GM12865 (cell line): Measurements from ENCODE around the gene SGTB.

Experiments used
- DNase-seq: peaks from one replicate; pipeline ENCODE4 v3.0.0; 2010; ENCODE audit warnings: low read depth
- H3K4me3 ChIP-seq: 2 replicates; pipeline ENCODE4 v1.5.1; 2011; ENCODE audit warnings: mild to moderate bottlenecking, low read depth, low read length, control low read depth
- CTCF ChIP-seq: IDR thresholded peaks from 2 replicates; pipeline ENCODE4 v1.5.1; 2011; ENCODE audit warnings: low read length, control low read depth, low read depth, inconsistent platforms; ENCODE audit not compliant: insufficient read depth; ENCODE audit errors: missing control alignments

SGTB gene

DNA sequence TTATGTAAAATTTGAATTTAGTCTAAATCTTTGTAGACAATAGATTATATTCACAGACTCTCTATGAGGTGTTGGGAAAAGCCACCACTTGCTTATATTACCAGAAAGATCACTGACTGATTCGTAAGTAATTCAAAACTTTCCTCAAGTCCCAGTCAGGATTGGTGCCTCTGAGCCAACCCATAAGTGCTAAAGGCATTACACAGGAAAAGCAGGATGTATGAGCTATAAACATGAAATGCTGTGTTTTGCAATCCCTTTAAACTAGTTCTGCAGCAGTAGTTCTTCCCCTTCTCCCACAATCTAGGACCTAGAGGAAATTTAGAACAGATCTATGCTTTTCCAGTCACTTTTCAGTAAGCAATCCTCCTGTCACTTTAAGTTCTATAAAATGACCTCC, 49.1 kb downstream of the SGTB start:
- H3K4me3 ChIP-seq = no peak overlapping the region
- no peak for DNase-seq
- no peak for TF ChIP-seq CTCF

DNA sequence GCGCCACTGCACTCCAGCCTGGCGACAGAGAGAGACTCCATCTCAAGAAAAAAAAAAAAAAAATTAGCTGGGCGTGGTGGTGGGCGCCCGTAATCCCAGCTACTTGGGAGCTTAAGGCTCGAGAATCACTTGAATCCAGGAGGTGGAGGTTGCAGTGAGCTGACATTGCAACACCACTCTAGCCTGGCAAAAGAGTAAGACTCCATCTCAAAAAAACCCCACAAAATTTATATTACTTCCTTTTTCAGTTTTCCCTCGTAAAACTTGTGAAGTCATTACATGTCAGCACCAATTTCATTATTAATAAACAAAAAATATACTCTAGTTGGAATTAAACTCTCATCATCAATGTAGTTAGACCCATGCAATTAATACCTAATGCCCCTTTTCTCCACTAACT, 53.2 kb downstream of the SGTB start:
- DNase-seq = no peak
- TF ChIP-seq CTCF = no peak
- H3K4me3 ChIP-seq = no peak overlapping the region

DNA sequence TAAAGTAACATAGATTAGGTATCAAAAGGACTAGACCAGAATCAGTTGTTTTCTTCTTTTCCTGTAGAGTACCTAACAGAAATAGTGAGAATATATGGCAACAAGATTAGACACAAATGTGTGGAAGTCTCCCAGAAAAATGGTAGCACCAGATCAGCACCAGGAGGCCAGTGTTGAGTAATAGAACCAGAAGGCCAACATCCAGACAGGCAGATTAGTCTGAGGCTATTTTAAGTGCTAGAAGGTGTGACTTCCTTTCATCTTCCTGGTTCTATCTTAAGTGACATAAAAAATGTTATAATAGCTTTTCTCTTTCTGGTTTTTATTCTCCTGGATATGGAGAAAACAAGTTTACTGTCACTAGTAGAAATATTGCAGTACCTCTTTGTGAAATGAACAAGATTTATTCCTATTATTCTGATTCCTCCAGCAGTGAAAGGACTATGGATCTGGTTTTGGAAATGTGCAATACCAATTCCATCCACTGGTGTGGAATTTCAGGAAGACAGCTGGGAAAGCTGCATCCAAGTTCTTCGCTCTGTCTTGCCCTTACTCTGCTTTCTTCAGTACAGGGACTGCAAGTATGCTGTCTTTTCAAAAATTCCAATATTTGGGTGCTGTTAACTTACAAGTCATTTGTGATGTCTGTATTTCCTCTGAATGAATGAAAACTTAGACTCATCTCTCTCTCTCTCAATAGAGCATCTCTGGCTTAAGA, 57.9 kb downstream of the SGTB start:
- no peak for DNase-seq
- TF ChIP-seq CTCF = no peak
- no peak overlapping the region for H3K4me3 ChIP-seq

DNA sequence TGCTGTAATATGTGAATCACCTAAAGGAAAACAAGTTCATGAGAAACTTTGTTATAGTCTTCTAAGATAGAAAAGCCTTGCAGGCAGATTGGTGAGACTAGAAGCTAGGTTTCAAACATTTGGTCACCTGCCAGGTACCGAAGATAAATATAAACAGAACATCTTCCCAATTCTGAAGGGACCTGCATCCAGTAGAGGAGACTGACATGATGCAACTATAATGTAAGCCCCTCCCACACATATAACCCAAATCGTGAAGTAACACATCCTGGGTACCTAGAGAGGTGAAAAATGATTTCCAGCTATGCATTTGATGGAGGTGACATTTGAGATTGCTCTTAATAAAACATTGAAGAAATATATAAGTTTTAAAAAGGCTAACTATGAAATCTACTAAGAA, 67.2 kb downstream of the SGTB start:
- no peak for DNase-seq
- no peak for TF ChIP-seq CTCF
- H3K4me3 ChIP-seq = no peak overlapping the region

DNA sequence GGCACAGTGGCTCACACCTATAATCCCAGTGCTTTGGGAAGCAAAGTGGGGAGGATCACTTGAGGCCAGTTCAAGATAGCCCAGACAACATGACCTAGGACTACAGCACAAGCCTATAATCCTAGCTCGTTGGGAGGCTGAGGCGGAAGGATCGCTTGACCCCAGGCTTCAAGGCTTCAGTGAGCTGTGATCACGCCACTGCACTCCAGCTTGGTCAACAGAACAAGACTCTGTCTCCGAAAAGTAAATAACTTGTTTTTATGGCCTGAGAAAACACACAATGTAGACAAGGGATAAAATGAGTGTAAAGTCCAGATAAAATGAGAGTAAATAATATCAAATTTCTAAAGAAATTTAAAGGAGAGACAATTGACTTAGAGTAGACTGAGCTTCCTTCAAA, 70.8 kb downstream of the SGTB start:
- DNase-seq = no peak
- no peak for TF ChIP-seq CTCF
- no peak overlapping the region for H3K4me3 ChIP-seq

- TF ChIP-seq CTCF = no peak
- no peak for DNase-seq
- no peak overlapping the region for H3K4me3 ChIP-seq
These were observed 74.0 kb downstream of the SGTB start for GRCh38 chr5:65647941-65648340.

GRCh38 chr5:65646938-65647337, 75.0 kb downstream of the SGTB start:
- no peak for TF ChIP-seq CTCF
- no peak overlapping the region for H3K4me3 ChIP-seq

More at GRCh38 chr5:65646938-65647337, 75.0 kb downstream of the SGTB start:
- DNase-seq = no peak
